A673 (cell line): ENCODE measurements around the gene GPR17. TPM values are rescaled to one million over a fixed set of nuclear protein-coding genes. Genes with fewer than 3 reads are reported as not detected.

Source experiments
- BruUV-seq: library from RNA; stranded (reverse); fragments of 400-500 nt; replicated peaks from 2 replicates; lab custom pipeline; 2021; lab: Mats Ljungman, UMichigan
- CTCF ChIA-PET: fragments of 300-600 bp; sonication (Branson Sonifier 250); formaldehyde crosslinking; loops from one replicate; lab custom pipeline; 2022; ENCODE audit warnings: antibody characterized with exemption; lab: Charles Lee
- POLR2A ChIA-PET: fragments of 300-600 bp; sonication (Branson Sonifier 250); formaldehyde crosslinking; loops from one replicate; lab custom pipeline; 2022; ENCODE audit warnings: antibody characterized with exemption; ENCODE audit not compliant: low non-redundant PET; lab: Charles Lee
- DNase-seq: peaks from one replicate; pipeline ENCODE4 v3.0.0-alpha.2; 2015; ENCODE audit warnings: low spot score
- H3K27ac ChIP-seq: fragments of 200-600 bp; sonication (generic); 2 replicates; pipeline ENCODE4 v1.5.1; 2016; ENCODE audit warnings: mixed run types, low read depth, mild to moderate bottlenecking, mixed read lengths, antibody characterized with exemption, low read length; ENCODE audit not compliant: poor library complexity, severe bottlenecking
- H3K27me3 ChIP-seq: fragments of 200-600 bp; sonication (generic); replicated peaks from 2 replicates; pipeline ENCODE4 v1.6.1; 2017; ENCODE audit warnings: mixed run types, low read depth, mild to moderate bottlenecking, mixed read lengths, antibody characterized with exemption, low read length; ENCODE audit not compliant: insufficient read depth, poor library complexity
- H3K36me3 ChIP-seq: fragments of 200-600 bp; sonication (generic); 2 replicates; pipeline ENCODE4 v1.6.1; 2016; ENCODE audit warnings: mixed run types, mild to moderate bottlenecking, mixed read lengths, antibody characterized with exemption, low read length; ENCODE audit not compliant: insufficient read depth, poor library complexity, severe bottlenecking
- H3K4me1 ChIP-seq: fragments of 200-600 bp; sonication (generic); 2 replicates; pipeline ENCODE4 v1.6.1; 2017; ENCODE audit warnings: mixed run types, mild to moderate bottlenecking, mixed read lengths, antibody characterized with exemption, low read length; ENCODE audit not compliant: insufficient read depth, poor library complexity, severe bottlenecking
- H3K4me3 ChIP-seq: fragments of 200-600 bp; sonication (generic); 2 replicates; pipeline ENCODE4 v1.5.1; 2016; ENCODE audit warnings: low read depth, mixed run types, mild to moderate bottlenecking, mixed read lengths, low read length; ENCODE audit not compliant: poor library complexity, severe bottlenecking
- H3K9me3 ChIP-seq: fragments of 200-600 bp; sonication (generic); 2 replicates; pipeline ENCODE4 v1.6.1; 2016; ENCODE audit warnings: mixed run types, low read depth, mild to moderate bottlenecking, mixed read lengths, antibody characterized with exemption, low read length; ENCODE audit not compliant: poor library complexity, severe bottlenecking
- CTCF ChIP-seq: fragments of 300-800, 200-600 bp; sonication (generic); conservative IDR thresholded peaks from 2 replicates; pipeline ENCODE4 v1.5.1; 2017; ENCODE audit warnings: low read depth, mild to moderate bottlenecking, antibody characterized with exemption, low read length, moderate library complexity, mixed read lengths
- EZH2 ChIP-seq: fragments of 200-600 bp; sonication (generic); IDR thresholded peaks from 2 replicates; pipeline ENCODE4 v1.6.1; 2017; ENCODE audit warnings: borderline replicate concordance, low read depth, mild to moderate bottlenecking, mixed read lengths, antibody characterized with exemption, low read length; ENCODE audit not compliant: poor library complexity, severe bottlenecking
- intact Hi-C: fragments of 100-400 bp; cut with micrococcal nuclease; formaldehyde crosslinking; loops from one replicate; pipeline ENCODE4 v1.10.0; 2022; ENCODE audit not compliant: unreplicated experiment
- total RNA-seq: library from RNA; stranded (reverse); gene quantifications from 2 replicates; pipeline ENCODE4 v1.2.3, GENCODE V29; 2021

The GPR17 gene
- total RNA-seq, 1 experiment from 2014 or later: 0.45 TPM

- POLR2A ChIA-PET: no interaction called here
- H3K9me3 ChIP-seq: peaks cover 7% of the 10 kb centered on the region
- CTCF ChIA-PET: no interaction called here
- no peaks in the 10 kb centered on the region for H3K4me1 ChIP-seq
- H3K4me3 ChIP-seq: no peak overlapping the region
- DNase-seq: no peak
- H3K27me3 ChIP-seq: no peaks in the 10 kb centered on the region
- TF ChIP-seq CTCF: no peak
- no peak for TF ChIP-seq EZH2
- intact Hi-C loops: no loop called here
- no peak overlapping the region for H3K27ac ChIP-seq
- no peaks in the 10 kb centered on the region for H3K36me3 ChIP-seq
- no TSS peak for BruUV-seq
These were observed 34.7 kb upstream of the GPR17 start for GRCh38 chr2:127611076-127611925.

GRCh38 chr2:127612111-127612822, 33.7 kb upstream of the GPR17 start:
- H3K27ac ChIP-seq: no peak overlapping the region
- CTCF ChIA-PET: no interaction called here
- BruUV-seq: no TSS peak
- H3K27me3 ChIP-seq: no peaks in the 10 kb centered on the region
- H3K4me3 ChIP-seq: no peak overlapping the region
- H3K4me1 ChIP-seq: no peaks in the 10 kb centered on the region
- H3K36me3 ChIP-seq: no peaks in the 10 kb centered on the region
- POLR2A ChIA-PET: no interaction called here
- TF ChIP-seq EZH2: no peak
- no peak for TF ChIP-seq CTCF
- DNase-seq: no peak
- intact Hi-C loops: no loop called here
- peaks cover 7% of the 10 kb centered on the region for H3K9me3 ChIP-seq

GRCh38 chr2:127614246-127614645, 31.7 kb upstream of the GPR17 start:
- TF ChIP-seq CTCF (no peak), EZH2 (no peak)
- ChIA-PET CTCF (no interaction called here), POLR2A (no interaction called here)
- H3K36me3 ChIP-seq: no peaks in the 10 kb centered on the region
- no peak overlapping the region for H3K27ac ChIP-seq
- BruUV-seq: no TSS peak
- H3K27me3 ChIP-seq: no peaks in the 10 kb centered on the region
- no peak for DNase-seq
- no peak overlapping the region for H3K4me3 ChIP-seq
- H3K9me3 ChIP-seq: peaks cover 7% of the 10 kb centered on the region
- no peaks in the 10 kb centered on the region for H3K4me1 ChIP-seq
- intact Hi-C loops: no loop called here
